GM12875 (cell line): ENCODE data around the gene PTPRG.

Experiments
- H3K4me3 ChIP-seq: one replicate; pipeline ENCODE4 v1.5.1; 2011; ENCODE audit warnings: low read depth, low read length, control low read depth
- CTCF ChIP-seq: IDR thresholded peaks from 2 replicates; pipeline ENCODE4 v1.5.1; 2011; ENCODE audit warnings: low read depth, mild to moderate bottlenecking, control low read depth, inconsistent platforms, low read length, moderate library complexity, borderline replicate concordance; ENCODE audit not compliant: insufficient read depth

Gene PTPRG

GRCh38 chr3:61730056-61730455 is 168.7 kb downstream of the PTPRG start:
- no peak overlapping the region for H3K4me3 ChIP-seq
- TF ChIP-seq CTCF = no peak

- no peak overlapping the region for H3K4me3 ChIP-seq
- TF ChIP-seq CTCF = no peak
These were observed 169.3 kb downstream of the PTPRG start for GRCh38 chr3:61730577-61731231.

- no peak for TF ChIP-seq CTCF
- H3K4me3 ChIP-seq = no peak overlapping the region
These were observed 171.6 kb downstream of the PTPRG start for GRCh38 chr3:61733000-61733399.

- no peak for TF ChIP-seq CTCF
- no peak overlapping the region for H3K4me3 ChIP-seq
These were observed 172.5 kb downstream of the PTPRG start for GRCh38 chr3:61733876-61734275.

- H3K4me3 ChIP-seq = no peak overlapping the region
- TF ChIP-seq CTCF = no peak
These were observed 173.6 kb downstream of the PTPRG start for GRCh38 chr3:61734749-61735686.

- no peak for TF ChIP-seq CTCF
- H3K4me3 ChIP-seq = no peak overlapping the region
These were observed 175.1 kb downstream of the PTPRG start for GRCh38 chr3:61736506-61736905.
